ENCODE results near the gene CCDC141. TPM values are rescaled to one million over a fixed set of nuclear protein-coding genes. Genes with fewer than 3 reads are reported as not detected.

CCDC141 gene
- total RNA-seq, 2 experiments from 2014 or later = 30.6 to 31.5 TPM

GRCh38 chr2:179069685-179070084 lies 19.7 kb upstream of the CCDC141 start:
- Mint-ChIP-seq H3K4me1 (ENCODE audit: low read depth) (no peaks in the 10 kb centered on the region), H3K4me3 (no peak overlapping the region), H3K9me3 (no peaks in the 10 kb centered on the region), H3K27me3 (no peaks in the 10 kb centered on the region), H3K36me3 (ENCODE audit: low read depth) (no peaks in the 10 kb centered on the region), H3K27ac (no peak overlapping the region)
- Histone ChIP-seq H3K36me3 (ENCODE audit: insufficient read depth, low read length) (no peaks in the 10 kb centered on the region), H3K27me3 (ENCODE audit: control insufficient read depth in 1 of 2, insufficient read depth in 2 of 2, low read length in 2 of 2) (no peaks in the 10 kb centered on the region), H3K27ac (ENCODE audit: low read depth in 1 of 2, low read length in 2 of 2) (no peak overlapping the region), H3K4me1 (ENCODE audit: insufficient read depth, low read length) (no peaks in the 10 kb centered on the region), H3K9me3 (ENCODE audit: control insufficient read depth in 1 of 2, insufficient read depth in 1 of 2, low read length in 2 of 2) (peaks cover 0 to 7% of the 10 kb centered on the region in 2 experiments), H3K4me3 (ENCODE audit: low read length) (no peak overlapping the region)
- ChIA-PET POLR2A (no interaction called here), CTCF (no interaction called here)
- TF ChIP-seq, protein P1, sequence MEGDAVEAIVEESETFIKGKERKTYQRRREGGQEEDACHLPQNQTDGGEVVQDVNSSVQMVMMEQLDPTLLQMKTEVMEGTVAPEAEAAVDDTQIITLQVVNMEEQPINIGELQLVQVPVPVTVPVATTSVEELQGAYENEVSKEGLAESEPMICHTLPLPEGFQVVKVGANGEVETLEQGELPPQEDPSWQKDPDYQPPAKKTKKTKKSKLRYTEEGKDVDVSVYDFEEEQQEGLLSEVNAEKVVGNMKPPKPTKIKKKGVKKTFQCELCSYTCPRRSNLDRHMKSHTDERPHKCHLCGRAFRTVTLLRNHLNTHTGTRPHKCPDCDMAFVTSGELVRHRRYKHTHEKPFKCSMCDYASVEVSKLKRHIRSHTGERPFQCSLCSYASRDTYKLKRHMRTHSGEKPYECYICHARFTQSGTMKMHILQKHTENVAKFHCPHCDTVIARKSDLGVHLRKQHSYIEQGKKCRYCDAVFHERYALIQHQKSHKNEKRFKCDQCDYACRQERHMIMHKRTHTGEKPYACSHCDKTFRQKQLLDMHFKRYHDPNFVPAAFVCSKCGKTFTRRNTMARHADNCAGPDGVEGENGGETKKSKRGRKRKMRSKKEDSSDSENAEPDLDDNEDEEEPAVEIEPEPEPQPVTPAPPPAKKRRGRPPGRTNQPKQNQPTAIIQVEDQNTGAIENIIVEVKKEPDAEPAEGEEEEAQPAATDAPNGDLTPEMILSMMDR (IDR thresholded peaks at IDR 0.05) = no peak
- ATAC-seq (ENCODE audit: poor library complexity) (no peak), DNase-seq (no peak)
- intact Hi-C loops (cut with DNase I, micrococcal nuclease) = no loop called here

GRCh38 chr2:179068991-179069643 lies 19.2 kb upstream of the CCDC141 start:
- Mint-ChIP-seq H3K4me3 (no peak overlapping the region), H3K4me1 (ENCODE audit: low read depth) (no peaks in the 10 kb centered on the region), H3K27ac (no peak overlapping the region), H3K9me3 (no peaks in the 10 kb centered on the region), H3K36me3 (ENCODE audit: low read depth) (no peaks in the 10 kb centered on the region), H3K27me3 (no peaks in the 10 kb centered on the region)
- no peak overlapping the region for H3K4me3 ChIP-seq (ENCODE audit: low read length)
- H3K36me3 ChIP-seq (ENCODE audit: insufficient read depth, low read length) = no peaks in the 10 kb centered on the region
- H3K27me3 ChIP-seq (ENCODE audit: control insufficient read depth in 1 of 2, insufficient read depth in 2 of 2, low read length in 2 of 2) = no peaks in the 10 kb centered on the region
- ChIA-PET CTCF (no interaction called here), POLR2A (no interaction called here)
- H3K4me1 ChIP-seq (ENCODE audit: insufficient read depth, low read length) = no peaks in the 10 kb centered on the region
- TF ChIP-seq, protein P1 (IDR thresholded peaks at IDR 0.05) = no peak
- intact Hi-C loops (cut with DNase I, micrococcal nuclease) = no loop called here
- no peak overlapping the region for H3K27ac ChIP-seq (ENCODE audit: low read depth in 1 of 2, low read length in 2 of 2)
- H3K9me3 ChIP-seq (ENCODE audit: control insufficient read depth in 1 of 2, insufficient read depth in 1 of 2, low read length in 2 of 2) = peaks cover 0 to 7% of the 10 kb centered on the region in 2 experiments
- DNase-seq (no peak), ATAC-seq (ENCODE audit: poor library complexity) (no peak)

- ChIA-PET POLR2A (no interaction called here), CTCF (interaction anchor here (1.0 kb wide), 1 partner anchor 17 kb away, joined by 7 read pairs; no protein-coding TSS in a partner anchor)
- Histone ChIP-seq H3K27me3 (ENCODE audit: control insufficient read depth in 1 of 2, insufficient read depth in 2 of 2, low read length in 2 of 2) (no peaks in the 10 kb centered on the region), H3K4me3 (ENCODE audit: low read length) (no peak overlapping the region), H3K27ac (ENCODE audit: low read depth in 1 of 2, low read length in 2 of 2) (no peak overlapping the region), H3K4me1 (ENCODE audit: insufficient read depth, low read length) (no peaks in the 10 kb centered on the region), H3K36me3 (ENCODE audit: insufficient read depth, low read length) (no peaks in the 10 kb centered on the region), H3K9me3 (ENCODE audit: control insufficient read depth in 1 of 2, insufficient read depth in 1 of 2, low read length in 2 of 2) (no peaks in the 10 kb centered on the region)
- DNase-seq (no peak), ATAC-seq (ENCODE audit: poor library complexity) (no peak)
- H3K27me3 Mint-ChIP-seq = no peaks in the 10 kb centered on the region
- no peak overlapping the region for H3K4me3 Mint-ChIP-seq
- intact Hi-C loops (cut with DNase I, micrococcal nuclease) = no loop called here
- H3K27ac Mint-ChIP-seq = no peak overlapping the region
- no peaks in the 10 kb centered on the region for H3K36me3 Mint-ChIP-seq (ENCODE audit: low read depth)
- no peaks in the 10 kb centered on the region for H3K4me1 Mint-ChIP-seq (ENCODE audit: low read depth)
- H3K9me3 Mint-ChIP-seq = no peaks in the 10 kb centered on the region
- TF ChIP-seq, protein P1 (IDR thresholded peaks at IDR 0.05) = no peak
These were observed 9.2 kb upstream of the CCDC141 start for GRCh38 chr2:179059026-179059700.
